Neural cell (in vitro differentiated cells): ENCODE measurements around the gene BMP2K. TPM values are rescaled to one million over a fixed set of nuclear protein-coding genes. Genes with fewer than 3 reads are reported as not detected.

ENCODE experiments used
- H2AFZ ChIP-seq: fragments of 200-600, 300-800 bp; sonication (generic), shearing (Covaris generic); 2 replicates; pipeline ENCODE4 v1.6.0; 2014; ENCODE audit warnings: low read depth, mild to moderate bottlenecking, antibody characterized with exemption, low read length, moderate library complexity
- H3F3A ChIP-seq: fragments of 200-600 bp; shearing (Covaris generic); 2 replicates; pipeline ENCODE4 v1.6.1; 2016; ENCODE audit warnings: mild to moderate bottlenecking, moderate library complexity, mixed read lengths, antibody characterized with exemption, low read length; ENCODE audit not compliant: insufficient read depth, poor library complexity, severe bottlenecking
- H3K27ac ChIP-seq: fragments of 200-600, 300-800 bp; sonication (generic), shearing (Covaris generic); 2 replicates; pipeline ENCODE4 v1.5.1; 2014; ENCODE audit warnings: mild to moderate bottlenecking, low read length, moderate library complexity
- H3K27me3 ChIP-seq: fragments of 300-800, 200-600 bp; sonication (generic), shearing (Covaris generic); 2 replicates; pipeline ENCODE4 v1.6.0; 2014; ENCODE audit warnings: mild to moderate bottlenecking, low read depth, low read length, moderate library complexity; ENCODE audit not compliant: insufficient read depth
- H3K36me3 ChIP-seq: fragments of 300-800, 200-600 bp; sonication (generic), shearing (Covaris generic); 2 replicates; pipeline ENCODE4 v1.5.1; 2014; ENCODE audit warnings: mild to moderate bottlenecking, antibody characterized with exemption, low read length, moderate library complexity; ENCODE audit not compliant: insufficient read depth
- H3K4me2 ChIP-seq: fragments of 300-800, 200-600 bp; sonication (generic), shearing (Covaris generic); 2 replicates; pipeline ENCODE4 v1.6.0; 2014; ENCODE audit warnings: mild to moderate bottlenecking, low read length
- H3K4me3 ChIP-seq: fragments of 300-800, 200-600 bp; sonication (generic), shearing (Covaris generic); 2 replicates; pipeline ENCODE4 v1.5.1; 2014; ENCODE audit warnings: mild to moderate bottlenecking, low read length, moderate library complexity
- H3K79me2 ChIP-seq: fragments of 200-600 bp; shearing (Covaris generic); replicated peaks from 2 replicates; pipeline ENCODE4 v1.6.0; 2014; ENCODE audit warnings: mild to moderate bottlenecking, low read length, moderate library complexity; ENCODE audit not compliant: insufficient read depth
- H3K9ac ChIP-seq: fragments of 300-800, 200-600 bp; sonication (generic), shearing (Covaris generic); 2 replicates; pipeline ENCODE4 v1.6.1; 2016; ENCODE audit warnings: mild to moderate bottlenecking, low read length, mixed read lengths
- H3K9me2 ChIP-seq: fragments of 200-600 bp; shearing (Covaris generic); 2 replicates; pipeline ENCODE4 v1.6.1; 2016; ENCODE audit warnings: mild to moderate bottlenecking, low read length, mixed read lengths; ENCODE audit not compliant: insufficient read depth
- H3K9me3 ChIP-seq: fragments of 200-600, 300-800 bp; sonication (generic), shearing (Covaris generic); 2 replicates; pipeline ENCODE4 v1.6.1; 2016; ENCODE audit warnings: mild to moderate bottlenecking, mixed run types, low read length, moderate library complexity, mixed read lengths
- H4K20me1 ChIP-seq: fragments of 200-600 bp; shearing (Covaris generic); 2 replicates; pipeline ENCODE4 v1.6.1; 2016; ENCODE audit warnings: mild to moderate bottlenecking, mixed run types; ENCODE audit not compliant: insufficient read depth
- CTCF ChIP-seq: fragments of 450-650 bp; IDR thresholded peaks from 2 replicates; pipeline ENCODE4 v1.5.1; 2014; ENCODE audit warnings: antibody characterized with exemption, mild to moderate bottlenecking, moderate library complexity; ENCODE audit not compliant: poor library complexity, severe bottlenecking
- EP300 ChIP-seq: fragments of 450-650 bp; conservative IDR thresholded peaks from 2 replicates; pipeline ENCODE4 v1.6.1; 2014; ENCODE audit warnings: antibody characterized with exemption, mild to moderate bottlenecking, moderate library complexity; ENCODE audit not compliant: poor library complexity, severe bottlenecking
- EZH2 ChIP-seq: fragments of 200-600, 300-800 bp; shearing (Covaris generic), sonication (generic); IDR thresholded peaks from 2 replicates; pipeline ENCODE4 v1.6.1; 2014; ENCODE audit warnings: antibody characterized with exemption, low read length, borderline replicate concordance, mild to moderate bottlenecking; ENCODE audit not compliant: insufficient read depth, poor library complexity, severe bottlenecking
- MXI1 ChIP-seq: fragments of 450-650 bp; conservative IDR thresholded peaks from 2 replicates; pipeline ENCODE4 v1.6.1; 2014; ENCODE audit warnings: antibody characterized with exemption, mild to moderate bottlenecking; ENCODE audit not compliant: poor library complexity, severe bottlenecking
- POLR2AphosphoS5 ChIP-seq: IDR thresholded peaks from 2 replicates; pipeline ENCODE4 v1.6.1; 2012
- RAD21 ChIP-seq: fragments of 450-650 bp; conservative IDR thresholded peaks from 2 replicates; pipeline ENCODE4 v1.6.1; 2014; ENCODE audit warnings: antibody characterized with exemption, mild to moderate bottlenecking, moderate library complexity
- REST ChIP-seq: IDR thresholded peaks from 2 replicates; pipeline ENCODE4 v1.6.1; 2012; ENCODE audit warnings: borderline replicate concordance
- SMC3 ChIP-seq: fragments of 450-650 bp; conservative IDR thresholded peaks from 2 replicates; pipeline ENCODE4 v1.6.1; 2014; ENCODE audit warnings: antibody characterized with exemption, mild to moderate bottlenecking, moderate library complexity; ENCODE audit not compliant: poor library complexity
- TAF1 ChIP-seq: IDR thresholded peaks from 2 replicates; pipeline ENCODE4 v1.6.1; 2012; ENCODE audit warnings: low read depth
- polyA plus RNA-seq: library from polyadenylated mRNA; depleted of rRNA; stranded (reverse); fragments of >200 nt; gene quantifications from 2 replicates; pipeline ENCODE4 v1.2.3, GENCODE V29; 2014
- small RNA-seq, 3 experiments: library from RNA; depleted of rRNA; stranded (forward); fragments of <200 nt; gene quantifications; one replicate each; pipeline ENCODE3, GENCODE V24; 2012

The BMP2K gene
- polyA plus RNA-seq, 1 donor from 2014 or later, result 14.7 TPM

GRCh38 chr4:78956975-78957374, 180.8 kb downstream of the BMP2K start:
- Histone ChIP-seq H3K27me3 (no peaks in the 10 kb centered on the region), H3K4me2 (no peak overlapping the region), H3K27ac (no peak overlapping the region), H3K79me2 (no peaks in the 10 kb centered on the region), H4K20me1 (no peaks in the 10 kb centered on the region), H3F3A (no peaks in the 10 kb centered on the region), H3K4me3 (no peak overlapping the region), H3K9me3 (no peaks in the 10 kb centered on the region), H2AFZ (no peak overlapping the region), H3K36me3 (no peaks in the 10 kb centered on the region), H3K9ac (no peak overlapping the region), H3K9me2 (no peaks in the 10 kb centered on the region)
- no peak for TF ChIP-seq POLR2AphosphoS5
- TF ChIP-seq MXI1, result no peak
- no peak for TF ChIP-seq CTCF
- TF ChIP-seq RAD21, result no peak
- no peak for TF ChIP-seq EZH2
- TF ChIP-seq SMC3, result no peak
- TF ChIP-seq TAF1, result no peak
- no peak for TF ChIP-seq REST
- TF ChIP-seq EP300, result no peak

- Histone ChIP-seq H3K9ac (no peak overlapping the region), H3K79me2 (no peaks in the 10 kb centered on the region), H3K4me3 (no peak overlapping the region), H3K27me3 (no peaks in the 10 kb centered on the region), H3K9me3 (no peaks in the 10 kb centered on the region), H2AFZ (no peak overlapping the region), H3K4me2 (no peak overlapping the region), H4K20me1 (no peaks in the 10 kb centered on the region), H3K27ac (no peak overlapping the region), H3K9me2 (no peaks in the 10 kb centered on the region), H3F3A (no peaks in the 10 kb centered on the region), H3K36me3 (no peaks in the 10 kb centered on the region)
- no peak for TF ChIP-seq MXI1
- no peak for TF ChIP-seq EZH2
- no peak for TF ChIP-seq REST
Observed at GRCh38 chr4:78960926-78961325, 184.8 kb downstream of the BMP2K start.

Small RNA genes within 50 kb of the gene (small RNA-seq; reads per million reads assigned to genes)
- gene AC098818.1, result 0 reads per million in 3 experiments
- gene MIR5096, result 0 reads per million in 3 experiments
- gene RN7SL127P, result 0 to 0.08 (median 0) reads per million in 3 experiments

Other genes with a start within 250 kb of the BMP2K start
- gene ANXA3, start 224.6 kb upstream of the BMP2K start, polyA plus RNA-seq, result 0.27 and 0.74 TPM in 2 replicates
- 112 and 123 TPM in 2 replicates for gene PAQR3, start 163.1 kb downstream of the BMP2K start, polyA plus RNA-seq